COLO668 (cell line): Measurements from ENCODE around the gene RALGPS1.

Source experiments
- DNase-seq: peaks from one replicate; lab custom pipeline; 2025; ENCODE audit not compliant: unreplicated experiment; lab: John Stamatoyannopoulos, UW

RALGPS1 gene

GRCh38 chr9:127182901-127183746 is 268.5 kb downstream of the RALGPS1 start:
- no peak for DNase-seq

- no peak for DNase-seq
These were observed 269.4 kb downstream of the RALGPS1 start for GRCh38 chr9:127183814-127184582.

- no peak for DNase-seq
These were observed 270.1 kb downstream of the RALGPS1 start for GRCh38 chr9:127184641-127185040.

- DNase-seq = no peak
These were observed 270.6 kb downstream of the RALGPS1 start for GRCh38 chr9:127185181-127185580.

- no peak for DNase-seq
These were observed 271.6 kb downstream of the RALGPS1 start for GRCh38 chr9:127185931-127186781.

GRCh38 chr9:127186806-127187205 is 272.2 kb downstream of the RALGPS1 start:
- no peak for DNase-seq

- no peak for DNase-seq
These were observed 272.8 kb downstream of the RALGPS1 start for GRCh38 chr9:127187231-127187956.

- DNase-seq = no peak
These were observed 273.8 kb downstream of the RALGPS1 start for GRCh38 chr9:127188396-127188795.

- DNase-seq = no peak
These were observed 275.0 kb downstream of the RALGPS1 start for GRCh38 chr9:127189628-127190027.

- no peak for DNase-seq
These were observed 278.2 kb downstream of the RALGPS1 start for GRCh38 chr9:127192744-127193143.

- no peak for DNase-seq
These were observed 278.9 kb downstream of the RALGPS1 start for GRCh38 chr9:127193483-127193882.

GRCh38 chr9:127194881-127195713 is 280.5 kb downstream of the RALGPS1 start:
- DNase-seq = no peak

GRCh38 chr9:127195976-127196825 is 281.6 kb downstream of the RALGPS1 start:
- DNase-seq = no peak

- DNase-seq = no peak
These were observed 282.2 kb downstream of the RALGPS1 start for GRCh38 chr9:127196826-127197145.

GRCh38 chr9:127197186-127197860 is 282.7 kb downstream of the RALGPS1 start:
- no peak for DNase-seq

GRCh38 chr9:127197861-127198430 is 283.4 kb downstream of the RALGPS1 start:
- DNase-seq = no peak

- DNase-seq = no peak
These were observed 284.0 kb downstream of the RALGPS1 start for GRCh38 chr9:127198587-127198986.
